Retinal pigment epithelial cell (primary cell): Measurements from ENCODE around the gene C1orf94.

Source experiments
- DNase-seq: peaks from one replicate; pipeline ENCODE4 v3.0.0-alpha.2; 2010; ENCODE audit warnings: low read depth
- H3K4me3 ChIP-seq: 2 replicates; pipeline ENCODE4 v1.5.1; 2011; ENCODE audit warnings: mild to moderate bottlenecking, low read length, control low read depth, moderate library complexity
- TF ChIP-seq, protein P1 (sequence below): conservative IDR thresholded peaks from 2 replicates; pipeline ENCODE4 v1.5.1; 2011; ENCODE audit warnings: low read depth, low read length, control low read depth, inconsistent platforms

Gene C1orf94

DNA sequence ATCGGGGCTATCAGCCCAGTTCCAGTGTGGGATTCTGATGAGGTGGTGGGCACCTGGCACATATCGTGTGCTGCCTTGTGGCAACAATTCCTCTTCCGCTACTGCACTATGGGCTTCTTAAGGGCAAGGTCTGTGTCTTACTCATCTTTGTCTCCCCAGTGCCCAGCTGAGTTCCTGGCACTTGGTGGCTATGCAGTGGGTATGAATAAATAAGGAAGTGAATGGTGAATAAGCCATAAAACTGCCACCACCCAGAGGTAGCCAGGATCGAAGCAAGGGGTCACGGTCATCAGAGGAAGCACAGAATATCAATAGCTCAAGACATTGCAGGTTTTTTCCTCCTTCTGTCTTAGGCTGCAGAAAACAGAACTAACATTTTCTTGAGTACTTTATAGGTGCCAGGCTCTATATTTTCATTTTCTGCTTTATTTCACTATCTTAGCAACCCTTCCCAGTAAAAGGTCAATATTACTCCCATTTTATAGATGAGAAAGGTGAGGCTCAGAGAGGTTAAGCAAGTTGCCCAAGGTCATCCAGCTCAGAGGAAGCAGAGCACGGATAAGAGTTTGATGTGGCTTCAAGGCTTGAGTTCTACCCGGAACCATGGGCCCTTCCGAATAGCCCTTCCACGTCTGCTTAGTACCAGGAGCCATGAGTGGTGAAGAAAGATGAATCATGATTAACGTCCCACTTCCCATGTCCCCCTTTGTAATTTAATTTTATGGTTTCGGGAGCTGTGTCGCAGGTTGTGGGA, 10.2 kb downstream of the C1orf94 start:
- TF ChIP-seq, protein P1, sequence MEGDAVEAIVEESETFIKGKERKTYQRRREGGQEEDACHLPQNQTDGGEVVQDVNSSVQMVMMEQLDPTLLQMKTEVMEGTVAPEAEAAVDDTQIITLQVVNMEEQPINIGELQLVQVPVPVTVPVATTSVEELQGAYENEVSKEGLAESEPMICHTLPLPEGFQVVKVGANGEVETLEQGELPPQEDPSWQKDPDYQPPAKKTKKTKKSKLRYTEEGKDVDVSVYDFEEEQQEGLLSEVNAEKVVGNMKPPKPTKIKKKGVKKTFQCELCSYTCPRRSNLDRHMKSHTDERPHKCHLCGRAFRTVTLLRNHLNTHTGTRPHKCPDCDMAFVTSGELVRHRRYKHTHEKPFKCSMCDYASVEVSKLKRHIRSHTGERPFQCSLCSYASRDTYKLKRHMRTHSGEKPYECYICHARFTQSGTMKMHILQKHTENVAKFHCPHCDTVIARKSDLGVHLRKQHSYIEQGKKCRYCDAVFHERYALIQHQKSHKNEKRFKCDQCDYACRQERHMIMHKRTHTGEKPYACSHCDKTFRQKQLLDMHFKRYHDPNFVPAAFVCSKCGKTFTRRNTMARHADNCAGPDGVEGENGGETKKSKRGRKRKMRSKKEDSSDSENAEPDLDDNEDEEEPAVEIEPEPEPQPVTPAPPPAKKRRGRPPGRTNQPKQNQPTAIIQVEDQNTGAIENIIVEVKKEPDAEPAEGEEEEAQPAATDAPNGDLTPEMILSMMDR: no peak
- DNase-seq: no peak
- H3K4me3 ChIP-seq: no peak overlapping the region

DNA sequence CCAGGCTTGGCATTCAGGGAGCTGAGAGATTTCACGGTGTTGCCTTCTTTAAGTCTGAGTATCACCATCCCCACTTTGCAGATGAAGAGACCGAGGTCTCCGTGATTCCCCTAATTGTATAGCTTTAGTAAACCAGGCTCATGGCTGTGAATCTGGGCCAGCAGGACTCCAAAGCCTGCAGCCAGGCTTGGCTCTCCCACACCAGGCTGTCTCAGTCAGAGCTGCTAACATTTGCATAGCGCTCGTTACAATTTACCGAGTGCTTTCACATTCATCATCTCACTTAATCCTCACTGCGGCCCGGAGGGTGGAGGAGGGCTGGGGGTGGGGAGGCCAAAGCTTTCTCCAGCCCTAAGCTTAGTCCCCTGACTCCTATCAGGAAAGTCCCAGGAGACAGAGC, 11.7 kb downstream of the C1orf94 start:
- no peak overlapping the region for H3K4me3 ChIP-seq
- TF ChIP-seq, protein P1: no peak
- DNase-seq: no peak

DNA sequence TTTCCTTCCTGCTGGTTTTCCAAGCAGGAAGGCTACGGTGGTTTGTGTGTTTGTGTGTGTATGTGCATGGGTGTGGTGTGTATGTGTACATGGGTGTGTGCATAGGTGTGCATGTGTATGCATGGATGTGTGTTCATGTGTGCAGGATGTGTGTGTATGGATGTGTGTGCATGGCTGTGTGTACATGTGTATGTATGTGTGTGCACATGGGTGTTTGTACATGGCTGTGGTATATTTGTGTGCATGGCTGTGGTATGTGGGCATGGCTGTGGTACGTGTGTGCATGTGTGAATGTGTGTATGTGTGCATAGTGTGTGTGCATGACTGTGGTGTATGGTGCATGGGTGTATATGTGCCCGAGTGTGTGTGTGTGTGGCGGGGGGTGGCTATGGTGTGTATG, 12.3 kb downstream of the C1orf94 start:
- TF ChIP-seq, protein P1: no peak
- no peak for DNase-seq
- no peak overlapping the region for H3K4me3 ChIP-seq

DNA sequence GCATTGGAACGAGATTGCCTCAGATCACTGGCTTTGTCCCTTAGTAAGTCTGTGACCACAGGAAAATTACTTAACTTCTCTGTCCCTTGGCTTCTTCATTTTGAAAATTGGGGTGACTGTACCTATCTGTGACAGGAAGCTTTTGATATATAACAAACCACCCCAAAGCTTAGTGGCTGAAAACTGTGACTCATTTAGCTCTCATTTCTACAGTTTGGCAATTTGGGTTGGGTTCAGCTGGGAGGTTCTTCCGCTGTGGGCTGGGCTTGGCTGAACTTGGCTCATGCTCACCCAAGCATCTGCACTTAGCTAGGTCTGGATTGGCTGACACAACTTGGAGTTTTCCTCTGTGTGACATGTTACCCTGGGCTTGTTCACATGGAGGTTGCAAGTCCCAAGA, 14.0 kb downstream of the C1orf94 start:
- H3K4me3 ChIP-seq: no peak overlapping the region
- no peak for DNase-seq
- TF ChIP-seq, protein P1: no peak

DNA sequence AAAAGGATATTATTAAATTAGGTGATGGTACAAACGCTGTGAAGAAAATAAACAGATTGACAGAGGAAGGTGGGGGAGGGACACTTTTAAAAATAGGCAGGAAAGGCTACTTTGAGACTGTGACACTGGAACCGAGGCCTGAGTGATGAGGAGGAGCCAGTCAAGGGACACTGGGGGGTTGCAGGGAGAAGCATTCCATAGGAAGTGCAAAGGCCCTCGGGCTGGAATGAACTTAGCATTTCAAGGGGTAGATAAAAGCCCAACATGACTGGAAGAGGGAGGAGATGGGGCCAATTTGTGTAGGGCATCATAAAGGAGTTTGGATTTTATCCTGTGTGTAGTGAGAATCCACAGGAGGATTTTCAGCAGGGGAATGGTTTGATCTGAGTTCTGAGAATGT, 15.9 kb downstream of the C1orf94 start:
- TF ChIP-seq, protein P1: no peak
- no peak for DNase-seq

DNA sequence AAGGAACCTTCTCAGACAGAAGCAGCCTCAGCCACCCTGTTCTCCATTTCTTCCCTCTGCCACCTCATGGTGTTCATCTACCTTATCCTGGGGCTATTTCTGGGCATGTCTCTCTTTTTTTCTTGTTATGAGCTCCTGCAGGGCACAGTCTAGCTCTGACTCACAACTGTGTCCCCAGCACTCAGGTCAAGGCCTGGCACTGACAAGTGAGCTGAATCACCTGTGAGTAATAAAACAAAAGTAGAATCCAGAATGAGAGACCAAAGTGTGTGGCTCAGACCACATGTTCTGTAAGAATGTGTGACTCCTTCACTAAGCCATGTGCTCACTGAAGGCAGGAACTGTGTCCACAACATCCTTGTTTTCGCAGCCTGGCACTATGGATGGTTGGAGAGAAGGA, 23.2 kb downstream of the C1orf94 start:
- DNase-seq: no peak
- TF ChIP-seq, protein P1: no peak
- no peak overlapping the region for H3K4me3 ChIP-seq

More for the DNA sequence above, 15.9 kb downstream of the C1orf94 start:
- H3K4me3 ChIP-seq: no peak overlapping the region

DNA sequence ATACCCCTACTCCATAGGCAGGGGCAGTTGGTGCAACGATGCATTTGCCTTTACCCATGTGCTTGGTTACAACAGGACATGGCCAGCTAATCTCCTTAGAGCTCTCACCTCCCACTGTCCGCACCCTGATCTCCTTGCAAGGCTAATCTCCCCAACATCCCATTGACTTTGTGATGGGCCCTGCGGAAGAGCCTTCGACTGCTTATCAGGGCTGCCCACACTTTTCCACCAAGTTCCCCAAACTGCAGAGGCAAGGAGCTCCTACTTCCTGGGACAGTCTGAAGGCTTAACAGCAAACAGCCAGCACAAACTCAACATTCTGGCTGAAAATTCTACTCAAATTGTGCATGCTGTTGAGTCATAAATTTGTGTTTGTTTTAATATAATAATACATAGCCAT, 36.0 kb downstream of the C1orf94 start:
- TF ChIP-seq, protein P1: no peak
- no peak for DNase-seq
- H3K4me3 ChIP-seq: no peak overlapping the region
